Colon (tissue), 2 donors: ENCODE data around the gene MTFMT.
"Not testable (repeated sequence)": the region's sequence is repeated elsewhere in the genome, so short reads cannot be mapped to it uniquely, and the experiment has no call there.

Experiments
- FAIRE-seq: peaks from 2 replicates; lab custom pipeline; 2012; peaks lifted over from hg19 to GRCh38; lab: Jason Lieb, UNC
- donor health status: control.
- donor health status: control.

MTFMT gene

DNA sequence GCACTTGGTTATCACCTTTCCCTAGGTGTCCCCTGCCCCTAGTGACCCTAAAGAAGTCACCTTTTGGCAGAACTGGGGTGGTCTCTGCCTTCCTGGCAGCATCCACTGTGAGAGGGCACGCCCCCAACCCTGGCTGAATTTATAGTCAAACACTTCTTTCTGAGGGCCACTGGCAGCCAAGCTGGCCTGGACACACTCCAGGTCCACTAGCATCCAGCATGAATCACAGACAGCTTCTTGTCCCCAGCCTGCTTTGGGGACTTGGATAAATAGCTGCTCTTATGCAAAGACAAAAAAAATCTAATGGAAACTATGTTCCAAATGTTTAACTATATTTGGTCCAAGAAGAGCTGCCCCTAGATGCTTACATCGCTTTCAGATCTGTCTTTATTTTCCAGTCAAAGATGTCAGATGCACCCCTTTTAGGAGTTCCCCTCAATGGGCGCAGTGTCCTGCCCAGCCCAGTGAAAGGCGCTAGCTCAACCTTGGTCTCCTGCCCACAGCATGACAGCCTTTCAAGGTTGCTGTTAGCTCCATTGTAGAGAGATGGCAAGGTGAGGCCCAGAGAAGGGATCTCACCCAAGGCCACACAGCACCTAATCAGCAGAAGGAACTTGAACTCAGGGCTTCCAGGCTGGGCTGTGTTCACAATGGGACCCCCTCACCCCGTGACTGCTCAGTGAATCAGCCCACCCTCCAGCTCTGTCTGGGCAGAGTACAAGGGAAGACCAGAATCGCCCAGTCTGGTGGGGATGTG lies 31.4 kb upstream of the MTFMT start:
- no peak for FAIRE-seq

DNA sequence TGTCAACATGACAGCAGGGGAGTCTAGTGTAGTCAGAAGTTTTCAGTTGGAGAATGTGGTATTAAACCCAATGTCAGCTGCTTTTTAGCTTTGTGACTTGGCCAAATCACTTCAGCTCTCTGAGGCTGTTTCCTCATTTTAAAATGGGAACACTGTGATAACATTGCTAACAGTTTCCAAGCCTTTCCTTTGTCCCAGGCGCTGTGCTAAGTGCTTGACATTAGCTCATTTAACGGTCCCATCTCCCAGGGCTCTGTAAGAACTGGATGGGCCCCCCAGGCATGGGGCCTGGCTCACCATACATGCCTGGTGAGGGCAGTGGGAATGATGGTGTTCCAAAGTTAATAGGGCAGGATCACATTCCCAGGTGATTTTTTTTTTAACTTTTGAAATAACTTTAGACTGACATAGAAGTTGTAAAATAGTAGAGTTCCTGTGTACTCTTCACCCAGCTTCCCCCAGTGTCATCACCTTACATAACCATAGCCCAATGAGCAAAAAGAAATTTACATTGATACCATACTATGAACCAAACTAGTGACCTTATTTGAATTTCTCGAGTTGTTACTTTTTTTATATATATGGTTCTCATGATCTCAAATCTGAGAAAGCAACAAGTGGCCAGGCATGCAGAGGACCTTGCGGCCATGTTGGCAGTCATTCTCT lies 30.6 kb upstream of the MTFMT start:
- no peak for FAIRE-seq

- FAIRE-seq: no peak
Measured at GRCh38 chr15:65059369-65059750, 29.9 kb upstream of the MTFMT start.

GRCh38 chr15:65058394-65059368 lies 29.2 kb upstream of the MTFMT start:
- FAIRE-seq: no peak

DNA sequence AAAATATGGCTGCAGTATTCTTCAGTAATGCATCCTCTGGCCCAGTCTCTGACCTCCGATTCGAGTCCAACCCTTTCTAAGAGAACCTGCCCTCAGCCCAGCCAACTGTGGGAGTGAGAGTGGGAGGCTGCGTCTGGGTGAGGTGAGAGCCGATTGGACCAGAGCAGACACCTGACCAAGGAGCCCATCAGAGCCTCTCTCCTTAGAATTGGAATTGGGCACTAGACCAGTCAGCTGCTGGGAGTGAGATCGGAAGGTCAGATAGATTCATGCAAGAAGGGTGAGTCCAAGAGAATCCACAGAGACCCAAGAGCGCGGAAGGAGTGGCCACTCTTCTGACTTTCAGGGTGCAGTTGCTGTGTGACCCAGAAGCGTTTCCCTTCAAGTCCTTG lies 28.1 kb upstream of the MTFMT start:
- no peak for FAIRE-seq

GRCh38 chr15:65056868-65057548 lies 27.6 kb upstream of the MTFMT start:
- FAIRE-seq: no peak

GRCh38 chr15:65056106-65056505 lies 26.7 kb upstream of the MTFMT start:
- FAIRE-seq: no peak

GRCh38 chr15:65055201-65055870 lies 25.9 kb upstream of the MTFMT start:
- FAIRE-seq: no peak

GRCh38 chr15:65054333-65055200 lies 25.1 kb upstream of the MTFMT start:
- FAIRE-seq: no peak

- no peak for FAIRE-seq
Measured at GRCh38 chr15:65052956-65053355, 23.5 kb upstream of the MTFMT start.

- FAIRE-seq: no peak
Measured at GRCh38 chr15:65051266-65051665, 21.8 kb upstream of the MTFMT start.

- no peak for FAIRE-seq
Measured at GRCh38 chr15:65050270-65050669, 20.8 kb upstream of the MTFMT start.

GRCh38 chr15:65049418-65049840 lies 20.0 kb upstream of the MTFMT start:
- no peak for FAIRE-seq

DNA sequence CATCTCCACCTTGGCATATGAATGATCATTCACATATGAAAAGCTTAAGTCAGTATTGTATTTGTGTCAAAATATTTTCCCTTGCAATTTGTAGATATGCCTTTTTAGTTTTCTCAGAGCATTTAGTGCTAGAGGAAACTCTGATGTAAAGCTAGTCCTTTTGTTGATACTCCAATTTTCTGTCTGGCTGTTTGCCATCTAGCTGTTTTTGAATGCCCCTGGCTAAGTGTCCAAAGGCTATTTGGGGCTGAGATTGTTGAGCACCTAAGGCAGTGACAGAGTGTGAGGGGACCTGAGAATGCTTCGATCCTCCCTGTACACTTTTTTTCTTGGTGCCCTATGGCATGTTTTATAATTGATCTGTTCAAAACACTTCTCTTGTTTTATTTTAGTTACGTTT lies 18.8 kb upstream of the MTFMT start:
- FAIRE-seq: no peak

GRCh38 chr15:65044724-65045481 lies 15.5 kb upstream of the MTFMT start, which contains the start of gene SLC51B:
TSS of gene SLC51B (plus strand) at chr15:65045387. CDS start at chr15:65050005, 4,618 bp downstream.
- no peak for FAIRE-seq

- not testable (repeated sequence) for FAIRE-seq
Measured at GRCh38 chr15:65044218-65044617, 14.8 kb upstream of the MTFMT start.

DNA sequence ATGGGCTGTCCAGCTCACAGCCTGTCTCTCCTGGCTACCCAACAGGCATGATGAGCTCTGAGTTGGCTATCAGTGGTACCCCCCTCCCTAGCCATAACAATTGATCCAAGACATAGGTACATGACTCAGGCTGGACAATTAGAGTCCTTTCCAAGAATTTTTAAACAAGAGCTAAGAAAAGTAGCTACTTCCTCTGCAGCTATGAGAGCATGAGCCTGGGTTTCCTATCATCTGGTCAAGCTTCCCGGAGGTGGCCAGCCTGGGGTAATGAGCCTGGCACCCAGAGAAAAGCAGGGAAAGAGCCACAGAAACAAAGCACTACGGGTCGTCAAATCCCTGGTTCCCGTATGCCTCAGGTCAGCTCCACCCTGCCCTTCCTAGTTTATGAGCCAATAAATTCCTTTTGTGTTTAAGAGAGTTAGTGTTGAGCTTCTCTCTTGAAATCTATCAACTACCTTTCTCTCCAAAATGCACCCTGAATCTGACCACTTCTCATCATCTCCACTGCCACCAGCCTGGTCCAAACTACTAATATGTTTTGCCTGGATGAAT lies 13.4 kb upstream of the MTFMT start:
- no peak for FAIRE-seq

DNA sequence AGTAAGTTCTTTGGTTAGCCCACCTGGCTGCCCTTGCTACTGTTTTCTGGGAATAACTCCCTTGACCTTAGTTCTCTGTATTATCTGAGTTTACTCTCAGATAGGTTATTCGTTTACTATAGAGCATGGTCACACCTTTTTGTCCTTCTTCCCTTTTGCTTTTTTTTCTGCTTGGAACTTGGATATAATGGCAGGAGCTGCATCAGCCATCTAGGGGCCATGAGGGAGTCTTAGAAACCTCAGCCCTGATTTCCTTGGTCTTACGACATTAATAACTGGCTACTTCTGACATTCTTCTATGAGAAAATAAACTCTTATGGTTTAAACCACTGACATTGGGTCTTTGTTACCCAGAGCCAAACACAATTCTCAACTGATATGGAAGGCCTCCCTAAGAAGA lies 12.3 kb upstream of the MTFMT start:
- no peak for FAIRE-seq

- FAIRE-seq: no peak
Measured at GRCh38 chr15:65040461-65040860, 11.0 kb upstream of the MTFMT start.
